Karpas-422 (cell line): ENCODE results near the gene MARCHF3. TPM values are rescaled to one million over a fixed set of nuclear protein-coding genes. Genes with fewer than 3 reads are reported as not detected.

ENCODE experiments used
- DNase-seq: peaks from one replicate; pipeline ENCODE4 v3.0.0-alpha.2; 2015
- H2AFZ ChIP-seq: fragments of 200-600 bp; sonication (generic); 2 replicates; pipeline ENCODE4 v1.6.1; 2014; ENCODE audit warnings: antibody characterized with exemption, low read length, mixed read lengths
- H3K27ac ChIP-seq: fragments of 200-600 bp; sonication (generic); 2 replicates; pipeline ENCODE4 v1.5.1; 2014; ENCODE audit warnings: mild to moderate bottlenecking, low read length, moderate library complexity
- H3K27me3 ChIP-seq: fragments of 200-600 bp; sonication (generic); 2 replicates; pipeline ENCODE4 v1.6.1; 2014; ENCODE audit warnings: low read length, mixed read lengths
- H3K36me3 ChIP-seq: fragments of 200-600 bp; sonication (generic); 2 replicates; pipeline ENCODE4 v1.6.1; 2014; ENCODE audit warnings: low read length, mixed read lengths; ENCODE audit not compliant: insufficient read depth
- H3K4me1 ChIP-seq: fragments of 200-600 bp; sonication (generic); 2 replicates; pipeline ENCODE4 v1.6.1; 2014; ENCODE audit warnings: mild to moderate bottlenecking, low read length, mixed read lengths
- H3K4me2 ChIP-seq: fragments of 200-600 bp; sonication (generic); 2 replicates; pipeline ENCODE4 v1.6.1; 2014; ENCODE audit warnings: low read length, low read depth, mild to moderate bottlenecking; ENCODE audit not compliant: poor library complexity, severe bottlenecking
- H3K4me3 ChIP-seq: fragments of 200-600 bp; sonication (generic); 2 replicates; pipeline ENCODE4 v1.5.1; 2014; ENCODE audit warnings: mild to moderate bottlenecking, antibody characterized with exemption, low read length, mixed read lengths
- H3K79me2 ChIP-seq: fragments of 200-600 bp; sonication (generic); 2 replicates; pipeline ENCODE4 v1.6.1; 2014; ENCODE audit warnings: mild to moderate bottlenecking, low read length, mixed read lengths
- H3K9ac ChIP-seq: fragments of 200-600 bp; sonication (generic); 2 replicates; pipeline ENCODE4 v1.6.0; 2014; ENCODE audit warnings: low read length
- H3K9me2 ChIP-seq: fragments of 200-600 bp; sonication (generic), shearing (Covaris generic); replicated peaks from 2 replicates; pipeline ENCODE4 v1.6.0; 2014; ENCODE audit warnings: mild to moderate bottlenecking, low read length, moderate library complexity; ENCODE audit not compliant: insufficient read depth
- H3K9me3 ChIP-seq: fragments of 300-700, 200-600 bp; sonication (generic); 2 replicates; pipeline ENCODE4 v1.6.1; 2014; ENCODE audit warnings: low read length, mixed read lengths
- H4K20me1 ChIP-seq: fragments of 200-600 bp; sonication (generic); 2 replicates; pipeline ENCODE4 v1.6.1; 2014; ENCODE audit warnings: mild to moderate bottlenecking, antibody characterized with exemption, low read length, low read depth; ENCODE audit not compliant: insufficient read depth
- total RNA-seq: library from RNA; depleted of rRNA; stranded (reverse); fragments of >200 nt; shearing (Covaris generic); gene quantifications from 2 replicates; pipeline ENCODE4 v1.2.3, GENCODE V29; 2014; ENCODE audit warnings: low replicate concordance

The MARCHF3 gene
- total RNA-seq, 1 experiment from 2014 or later, result 0.56 TPM

- Histone ChIP-seq H4K20me1 (no peaks in the 10 kb centered on the region), H2AFZ (no peak overlapping the region), H3K4me1 (no peaks in the 10 kb centered on the region), H3K9me2 (no peaks in the 10 kb centered on the region), H3K9me3 (no peaks in the 10 kb centered on the region), H3K27me3 (no peaks in the 10 kb centered on the region), H3K9ac (no peak overlapping the region), H3K79me2 (no peaks in the 10 kb centered on the region), H3K36me3 (no peaks in the 10 kb centered on the region), H3K4me2 (no peak overlapping the region), H3K27ac (no peak overlapping the region), H3K4me3 (no peak overlapping the region)
- no peak for DNase-seq
Measured at GRCh38 chr5:126927429-126927828, 102.9 kb downstream of the MARCHF3 start.

- no peaks in the 10 kb centered on the region for H3K36me3 ChIP-seq
- DNase-seq, result no peak
- H3K79me2 ChIP-seq, result no peaks in the 10 kb centered on the region
- no peaks in the 10 kb centered on the region for H4K20me1 ChIP-seq
- H3K27me3 ChIP-seq, result no peaks in the 10 kb centered on the region
- H3K4me3 ChIP-seq, result no peak overlapping the region
- H3K4me1 ChIP-seq, result no peaks in the 10 kb centered on the region
- no peak overlapping the region for H3K9ac ChIP-seq
- H3K9me2 ChIP-seq, result no peaks in the 10 kb centered on the region
- no peak overlapping the region for H3K27ac ChIP-seq
- no peak overlapping the region for H2AFZ ChIP-seq
- H3K4me2 ChIP-seq, result no peak overlapping the region
- no peaks in the 10 kb centered on the region for H3K9me3 ChIP-seq
Measured at GRCh38 chr5:126926187-126926586, 104.2 kb downstream of the MARCHF3 start.

- no peak overlapping the region for H2AFZ ChIP-seq
- no peaks in the 10 kb centered on the region for H3K9me3 ChIP-seq
- H3K4me2 ChIP-seq, result no peak overlapping the region
- peak; percentile 2 for DNase-seq
- no peaks in the 10 kb centered on the region for H3K9me2 ChIP-seq
- H3K79me2 ChIP-seq, result no peaks in the 10 kb centered on the region
- H3K9ac ChIP-seq, result no peak overlapping the region
- no peaks in the 10 kb centered on the region for H3K4me1 ChIP-seq
- H3K36me3 ChIP-seq, result no peaks in the 10 kb centered on the region
- no peaks in the 10 kb centered on the region for H4K20me1 ChIP-seq
- H3K4me3 ChIP-seq, result no peak overlapping the region
- H3K27me3 ChIP-seq, result no peaks in the 10 kb centered on the region
- no peak overlapping the region for H3K27ac ChIP-seq
Measured at GRCh38 chr5:126925482-126925881, 104.9 kb downstream of the MARCHF3 start.

- Histone ChIP-seq H3K9ac (no peak overlapping the region), H3K9me2 (no peaks in the 10 kb centered on the region), H3K27ac (no peak overlapping the region), H2AFZ (no peak overlapping the region), H3K4me3 (no peak overlapping the region), H3K36me3 (no peaks in the 10 kb centered on the region), H4K20me1 (no peaks in the 10 kb centered on the region), H3K79me2 (no peaks in the 10 kb centered on the region), H3K9me3 (no peaks in the 10 kb centered on the region), H3K4me1 (no peaks in the 10 kb centered on the region), H3K4me2 (no peak overlapping the region), H3K27me3 (no peaks in the 10 kb centered on the region)
- DNase-seq, result peak; percentile 27
Measured at GRCh38 chr5:126924331-126925033, 105.9 kb downstream of the MARCHF3 start.

- no peaks in the 10 kb centered on the region for H3K9me2 ChIP-seq
- H3K9ac ChIP-seq, result no peak overlapping the region
- H3K79me2 ChIP-seq, result no peaks in the 10 kb centered on the region
- no peaks in the 10 kb centered on the region for H4K20me1 ChIP-seq
- no peaks in the 10 kb centered on the region for H3K27me3 ChIP-seq
- H3K9me3 ChIP-seq, result no peaks in the 10 kb centered on the region
- H2AFZ ChIP-seq, result no peak overlapping the region
- H3K36me3 ChIP-seq, result no peaks in the 10 kb centered on the region; the same call in 1 of the 2 replicates
- H3K4me1 ChIP-seq, result no peaks in the 10 kb centered on the region
- no peak overlapping the region for H3K4me2 ChIP-seq
- peak; percentile 32 for DNase-seq
- H3K4me3 ChIP-seq, result no peak overlapping the region
- H3K27ac ChIP-seq, result no peak overlapping the region
Measured at GRCh38 chr5:126921241-126922091, 108.9 kb downstream of the MARCHF3 start.

- H2AFZ ChIP-seq, result no peak overlapping the region
- no peaks in the 10 kb centered on the region for H3K4me1 ChIP-seq
- no peak overlapping the region for H3K27ac ChIP-seq
- no peak overlapping the region for H3K4me3 ChIP-seq
- H3K4me2 ChIP-seq, result no peak overlapping the region
- no peak overlapping the region for H3K9ac ChIP-seq
- H3K27me3 ChIP-seq, result no peaks in the 10 kb centered on the region
- no peaks in the 10 kb centered on the region for H3K9me3 ChIP-seq
- peak; percentile 7 for DNase-seq
- H4K20me1 ChIP-seq, result no peaks in the 10 kb centered on the region
- H3K9me2 ChIP-seq, result no peaks in the 10 kb centered on the region
- H3K79me2 ChIP-seq, result no peaks in the 10 kb centered on the region
- no peaks in the 10 kb centered on the region; the same call in 1 of the 2 replicates for H3K36me3 ChIP-seq
Measured at GRCh38 chr5:126920291-126920690, 110.1 kb downstream of the MARCHF3 start.

GRCh38 chr5:126919566-126919965 lies 110.8 kb downstream of the MARCHF3 start:
- H3K79me2 ChIP-seq, result no peaks in the 10 kb centered on the region

GRCh38 chr5:126918615-126918957 lies 111.8 kb downstream of the MARCHF3 start:
- Histone ChIP-seq H3K4me3 (no peak overlapping the region), H3K9me3 (no peaks in the 10 kb centered on the region), H3K27me3 (no peaks in the 10 kb centered on the region), H3K36me3 (no peaks in the 10 kb centered on the region; the same call in 1 of the 2 replicates), H3K4me2 (no peak overlapping the region), H3K27ac (no peak overlapping the region), H2AFZ (no peak overlapping the region), H3K9me2 (no peaks in the 10 kb centered on the region), H3K9ac (no peak overlapping the region), H3K4me1 (no peaks in the 10 kb centered on the region), H3K79me2 (no peaks in the 10 kb centered on the region), H4K20me1 (no peaks in the 10 kb centered on the region)
- DNase-seq, result peak; percentile 34

More at GRCh38 chr5:126919566-126919965, 110.8 kb downstream of the MARCHF3 start:
- no peaks in the 10 kb centered on the region for H3K4me1 ChIP-seq
- no peaks in the 10 kb centered on the region for H3K9me2 ChIP-seq
- no peak overlapping the region for H3K9ac ChIP-seq
- no peak overlapping the region for H3K4me3 ChIP-seq
- no peaks in the 10 kb centered on the region for H4K20me1 ChIP-seq
- no peaks in the 10 kb centered on the region for H3K9me3 ChIP-seq
- H3K4me2 ChIP-seq, result no peak overlapping the region
- H2AFZ ChIP-seq, result no peak overlapping the region
- no peaks in the 10 kb centered on the region for H3K27me3 ChIP-seq
- H3K27ac ChIP-seq, result no peak overlapping the region
- peak; percentile 23 for DNase-seq
- H3K36me3 ChIP-seq, result no peaks in the 10 kb centered on the region; the same call in 1 of the 2 replicates
